GM21360 (cell line): ENCODE measurements around the gene FLAD1.
"Not testable (repeated sequence)": the region's sequence is repeated elsewhere in the genome, so short reads cannot be mapped to it uniquely, and the experiment has no call there.

Source experiments
- ATAC-seq: cut with Tn5 transposase; IDR thresholded peaks from one replicate; pipeline ENCODE4 v1.9.1; 2021; ENCODE audit warnings: mild to moderate bottlenecking, moderate library complexity; ENCODE audit not compliant: unreplicated experiment

FLAD1 gene

DNA sequence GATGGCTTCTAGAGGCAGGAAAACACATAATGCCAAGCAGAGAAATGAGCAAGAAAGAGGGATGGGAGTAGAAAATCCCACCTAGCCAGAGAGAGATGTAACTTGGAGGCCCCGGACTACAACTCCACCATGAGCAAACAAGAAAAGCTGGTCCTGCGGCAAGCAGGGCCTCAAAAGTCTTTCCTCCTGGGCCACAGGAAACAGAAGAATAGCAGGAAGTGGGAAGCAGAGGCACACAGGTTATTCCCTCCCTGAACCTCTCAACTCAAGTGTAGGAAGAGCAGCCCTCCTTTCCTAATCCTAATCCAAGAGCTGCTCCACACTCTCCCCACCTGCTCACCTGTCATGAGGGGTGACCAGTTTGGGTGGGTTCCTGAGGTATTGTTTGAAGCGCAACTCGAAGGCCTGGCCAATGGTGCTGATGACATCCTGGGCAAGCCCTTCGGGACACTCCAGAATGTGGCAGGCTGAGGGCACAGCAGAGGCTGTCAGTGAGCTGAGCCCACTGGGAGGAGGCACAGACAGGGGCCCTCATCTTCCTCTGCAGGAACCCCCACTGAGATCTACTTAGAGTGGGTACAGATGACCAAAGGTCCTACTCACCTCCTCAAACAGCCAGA, 15.7 kb upstream of the FLAD1 start:
- no peak for ATAC-seq

DNA sequence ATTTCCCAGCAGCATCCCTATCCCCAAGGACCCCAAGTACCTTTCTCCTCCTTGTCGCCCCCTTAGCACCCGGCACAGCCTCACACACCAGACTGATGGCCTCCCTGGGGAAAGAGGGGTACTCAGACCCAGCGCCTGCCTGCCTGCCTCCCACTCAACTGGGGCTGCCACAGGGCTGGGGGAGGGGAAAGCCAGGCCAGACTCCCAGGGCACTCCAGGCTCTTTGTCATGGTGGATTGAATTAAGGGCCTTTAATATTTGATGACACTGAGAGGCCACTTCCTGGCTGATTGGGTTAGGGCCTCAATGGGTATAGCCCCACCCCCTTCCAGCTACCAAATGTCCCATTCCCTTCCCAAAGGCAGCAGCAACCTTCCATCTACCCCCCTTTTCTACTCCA, 14.4 kb upstream of the FLAD1 start:
- ATAC-seq = no peak

DNA sequence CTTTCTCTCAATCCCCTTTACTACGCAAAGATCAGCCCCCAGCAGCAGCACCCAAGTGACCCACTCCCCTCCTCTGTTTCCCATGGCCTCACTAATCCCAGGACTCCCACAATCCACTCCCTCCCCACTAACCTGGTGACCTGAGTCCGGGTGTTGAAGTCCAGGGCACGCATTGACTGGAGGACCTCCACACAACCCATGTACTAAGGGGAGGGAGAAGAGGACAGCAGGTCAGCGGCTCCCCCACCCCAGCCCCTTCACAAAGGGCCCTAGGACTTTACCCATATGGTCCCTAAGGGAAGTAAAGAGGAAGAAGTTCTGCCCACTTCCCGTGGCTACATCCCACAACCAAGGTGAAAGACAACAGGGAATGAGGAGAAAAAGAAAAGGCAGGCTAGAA, 13.9 kb upstream of the FLAD1 start:
- ATAC-seq = no peak

DNA sequence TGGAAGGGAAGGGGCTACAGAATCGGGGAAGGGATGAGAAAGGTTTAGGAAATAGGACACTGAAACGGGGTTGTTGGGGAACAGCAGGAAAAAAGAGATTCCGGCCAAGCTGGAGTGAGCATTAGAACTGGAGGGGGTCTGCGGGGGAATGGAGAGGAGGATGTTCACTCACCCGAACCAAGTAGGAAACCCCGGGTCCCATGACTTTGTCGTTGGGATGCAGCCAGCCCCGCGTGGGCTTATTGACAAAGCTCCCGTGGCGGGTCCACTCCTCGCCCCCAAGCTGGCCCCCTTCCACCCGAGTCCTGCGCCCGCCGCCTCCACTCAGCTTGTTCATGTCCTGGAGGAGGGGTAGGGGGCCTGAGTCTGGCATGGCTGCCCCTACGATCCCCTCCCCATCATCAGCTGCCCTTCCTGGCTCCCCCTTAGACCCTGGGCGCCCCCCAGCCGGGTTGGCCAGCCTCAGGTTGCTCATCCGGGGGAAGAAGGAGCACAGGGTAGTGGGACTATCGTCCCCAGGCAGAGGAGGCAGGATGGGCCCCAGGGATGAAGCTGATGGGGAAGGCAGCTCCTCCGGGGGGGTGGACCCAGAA, 13.2 kb upstream of the FLAD1 start:
- no peak for ATAC-seq

DNA sequence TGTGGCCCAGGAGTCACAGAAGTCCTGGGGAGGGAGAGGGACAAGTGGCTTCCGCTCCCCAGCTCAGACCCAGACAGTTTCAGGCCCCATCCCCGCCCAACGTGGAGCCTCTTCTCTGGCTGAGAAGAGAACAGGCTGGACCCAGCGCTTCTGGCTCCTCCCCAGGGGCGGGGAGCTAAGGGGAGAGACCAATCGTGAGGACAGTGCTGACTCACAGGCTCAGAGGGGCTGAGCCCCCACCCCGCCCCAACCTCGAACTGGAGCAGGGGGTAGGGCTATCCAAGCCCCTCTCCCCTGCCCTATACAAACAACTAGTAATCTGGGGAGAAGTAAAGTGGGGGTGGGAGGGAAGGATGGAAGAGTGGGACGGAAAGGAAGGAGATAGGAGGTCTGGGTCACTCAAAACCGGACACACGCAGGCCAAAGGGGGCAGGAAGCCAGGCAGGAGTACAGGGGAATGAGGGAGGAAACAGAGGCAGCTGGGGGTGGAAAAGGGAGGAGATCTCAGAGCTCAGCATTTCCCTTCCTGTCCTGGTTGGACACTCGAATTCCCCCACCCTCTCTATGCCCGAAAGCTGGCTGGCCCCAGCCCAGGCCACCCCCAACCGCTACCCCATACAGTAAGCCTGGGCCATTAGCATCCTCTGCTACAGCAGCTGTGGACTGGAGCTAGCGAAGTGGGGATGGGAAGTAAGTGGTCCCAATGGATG, 12.4 kb upstream of the FLAD1 start, which contains the start of gene SHC1:
Gene SHC1 (minus strand): TSS at position 117 of the 710 bp plus-strand sequence. CDS start 221 bp downstream, outside the sequence.
- ATAC-seq = no peak

DNA sequence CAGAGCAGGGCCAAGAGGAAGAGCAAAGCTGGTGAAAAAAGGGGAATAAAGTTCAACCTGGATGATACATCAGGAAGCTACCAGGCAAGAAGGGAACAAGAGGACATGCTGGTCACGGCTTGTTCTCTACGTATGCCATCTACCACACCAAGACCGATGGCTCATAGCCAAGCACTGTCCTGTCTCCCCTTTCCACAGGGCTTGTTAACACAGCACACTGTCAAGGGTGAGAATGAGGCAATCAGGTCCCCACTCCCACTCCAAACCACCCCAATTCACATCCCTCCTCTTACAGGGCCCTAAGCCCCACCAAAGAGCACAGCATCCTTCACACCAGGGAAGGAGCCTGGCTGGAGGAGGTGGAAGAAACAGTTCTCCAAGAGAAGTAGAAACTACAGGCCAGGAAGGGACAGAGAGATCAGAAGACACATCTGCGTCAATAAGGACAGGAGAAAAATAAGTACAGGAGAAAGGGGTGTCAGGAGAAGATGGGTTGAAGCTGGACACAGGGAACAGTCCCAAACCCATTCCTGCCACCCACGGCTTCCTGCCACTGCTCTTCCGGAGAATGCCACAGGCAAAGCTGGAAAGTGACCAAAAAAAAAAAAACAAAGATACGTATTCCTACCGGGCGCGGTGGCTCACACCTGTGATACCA, 11.7 kb upstream of the FLAD1 start:
- no peak for ATAC-seq

DNA sequence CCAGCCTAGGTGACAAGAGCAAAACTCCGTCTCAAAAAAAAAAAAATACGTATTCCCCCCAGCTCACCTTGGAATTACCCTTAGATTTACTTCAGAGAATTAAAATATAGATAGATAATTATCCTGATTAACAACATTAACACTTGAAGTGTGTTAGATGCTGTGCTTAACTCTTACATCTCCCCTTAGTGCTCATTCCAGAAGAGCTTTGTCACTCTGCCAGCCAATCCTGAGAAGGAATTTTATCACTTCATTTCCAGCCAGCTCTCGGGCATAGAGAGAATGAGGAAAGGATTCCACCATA, 11.0 kb upstream of the FLAD1 start:
- no peak for ATAC-seq

DNA sequence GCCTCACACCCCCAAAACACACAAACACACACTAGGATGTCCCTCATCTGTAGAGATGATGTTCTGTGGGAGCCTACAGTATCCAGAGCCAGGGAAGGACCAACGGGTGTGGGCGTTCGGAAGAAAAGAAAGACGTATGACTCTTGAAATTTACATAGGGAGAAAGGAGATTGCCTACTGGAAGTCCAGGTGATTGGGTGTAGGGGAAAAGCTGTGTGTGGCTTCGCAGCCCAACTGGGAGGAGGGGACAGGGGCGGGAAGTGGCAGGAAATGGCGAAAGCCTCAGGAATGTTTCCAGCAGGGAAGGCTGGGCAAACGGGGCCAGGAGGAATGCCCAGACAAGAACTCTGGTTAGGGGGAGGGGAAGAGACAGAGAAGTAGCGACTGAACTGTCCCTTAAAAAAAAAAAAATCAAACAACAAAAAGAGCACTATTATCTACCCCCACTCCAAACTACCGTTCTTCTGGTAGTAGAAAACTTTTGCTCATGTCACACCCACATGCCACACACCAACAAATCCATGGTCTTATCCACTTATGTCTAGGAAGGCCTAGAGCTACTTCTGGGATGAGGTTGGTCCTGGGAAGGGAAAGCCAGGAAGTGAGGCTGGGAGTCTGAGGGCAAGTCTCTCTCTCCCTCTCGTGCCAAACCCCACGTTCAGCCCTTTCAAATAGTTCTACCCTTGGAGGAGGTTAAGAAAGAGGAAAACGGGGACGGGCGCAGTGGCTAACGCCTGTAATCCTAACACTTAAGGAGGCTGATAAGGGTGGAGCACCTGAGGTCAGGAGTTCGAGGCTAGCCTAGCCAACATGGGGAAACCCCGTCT, 10.4 kb upstream of the FLAD1 start:
- no peak for ATAC-seq

DNA sequence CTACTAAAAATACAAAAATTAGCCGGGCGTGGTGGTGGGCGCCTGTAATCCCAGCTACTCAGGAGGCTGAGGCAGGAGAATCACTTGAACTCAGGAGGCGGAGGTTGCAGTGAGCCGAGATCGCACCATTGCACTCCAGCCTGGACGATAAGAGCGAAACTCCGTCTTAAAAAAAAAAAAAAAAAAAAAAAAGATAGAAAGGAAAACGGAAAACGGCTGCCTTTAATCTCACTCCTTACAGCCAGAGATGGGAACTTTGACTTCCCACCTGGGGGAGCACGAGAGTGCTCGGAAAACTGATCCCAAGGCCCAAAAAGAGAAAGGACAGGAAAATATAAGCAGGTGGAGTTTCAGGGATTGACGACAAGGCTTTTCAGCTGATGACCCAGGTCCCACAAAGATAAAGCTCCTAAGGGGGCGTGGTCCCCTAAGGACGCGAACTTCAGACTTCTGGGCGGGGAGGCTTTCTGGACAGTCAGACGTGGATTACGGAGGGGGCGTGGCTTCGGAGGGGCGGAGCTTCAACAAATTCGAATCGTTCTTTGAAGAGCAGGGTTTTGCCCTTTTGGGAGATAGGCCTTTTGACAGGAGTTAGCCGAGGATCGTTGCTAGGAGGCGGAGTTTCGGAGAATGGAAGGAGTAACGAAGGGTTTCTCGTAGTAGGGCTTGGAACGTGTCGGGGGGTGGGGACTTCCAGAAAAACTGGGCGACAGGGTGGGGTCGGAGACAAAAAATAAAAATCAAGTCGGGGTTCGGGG, 9.6 kb upstream of the FLAD1 start:
- peak; percentile 22 for ATAC-seq

DNA sequence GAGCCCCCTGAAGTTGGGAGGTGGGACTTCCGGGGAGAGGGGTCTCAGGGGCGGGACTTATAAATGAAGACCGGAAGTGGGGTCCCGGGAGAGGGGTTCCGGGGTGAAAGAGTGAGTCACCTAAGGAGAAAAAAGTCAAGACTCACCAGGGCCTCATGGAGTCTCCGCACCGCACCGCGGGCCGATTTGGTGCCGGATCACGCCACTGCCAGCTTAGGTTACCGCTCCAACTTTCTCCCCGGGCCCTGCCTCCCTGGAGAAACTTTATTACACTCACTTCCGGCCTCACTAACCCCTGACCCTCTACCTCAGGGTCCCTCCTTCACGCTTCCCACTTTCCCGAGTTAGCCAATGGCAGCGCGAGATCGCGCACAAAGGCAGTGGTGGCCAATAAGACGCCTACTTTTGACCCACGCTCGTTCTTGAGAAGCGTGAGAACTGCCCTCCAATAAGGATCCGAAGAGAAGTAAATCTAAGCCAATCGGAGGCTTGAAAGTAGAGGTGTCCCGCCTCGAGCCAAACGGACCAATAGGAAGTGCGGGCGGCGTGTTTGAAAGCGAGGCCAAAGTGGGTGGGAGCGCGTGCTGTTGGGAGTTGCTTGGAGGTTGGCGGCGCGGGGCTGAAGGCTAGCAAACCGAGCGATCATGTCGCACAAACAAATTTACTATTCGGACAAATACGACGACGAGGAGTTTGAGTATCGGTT, 8.9 kb upstream of the FLAD1 start, which contains the start of gene CKS1B:
Gene CKS1B (plus strand): TSS at position 580 of the 706 bp plus-strand sequence. CDS start 65 bp downstream, at position 645.
- ATAC-seq = peak; percentile 70

DNA sequence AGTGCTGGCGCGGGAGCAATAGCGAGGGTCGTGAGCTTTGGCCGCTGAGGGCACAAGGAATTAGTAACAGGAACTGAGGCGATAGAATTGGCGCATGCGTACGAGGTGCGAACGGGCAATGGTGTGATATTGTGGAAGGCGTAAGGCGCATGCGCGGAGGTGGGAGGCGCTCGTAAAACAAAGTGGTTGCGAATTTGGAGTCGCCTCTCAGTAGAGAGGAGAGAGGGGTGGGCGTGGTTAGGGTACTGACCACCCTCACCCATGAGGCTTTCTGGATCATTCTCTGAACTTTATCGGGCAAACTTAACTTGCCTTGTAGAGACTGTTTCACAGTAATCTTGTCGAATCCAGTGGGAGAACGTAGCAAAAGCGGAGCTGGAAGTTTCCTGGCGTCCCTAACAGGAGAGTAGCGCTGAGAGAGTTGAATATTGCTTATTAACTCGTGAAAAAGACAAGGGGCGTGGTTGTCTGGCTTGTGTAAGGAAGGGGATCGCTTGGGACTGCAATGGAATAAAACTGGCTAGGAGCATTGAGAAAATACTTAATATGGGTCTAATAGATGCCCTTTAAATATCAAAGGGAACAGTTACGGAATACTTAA, 8.2 kb upstream of the FLAD1 start:
- ATAC-seq = peak; percentile 36

DNA sequence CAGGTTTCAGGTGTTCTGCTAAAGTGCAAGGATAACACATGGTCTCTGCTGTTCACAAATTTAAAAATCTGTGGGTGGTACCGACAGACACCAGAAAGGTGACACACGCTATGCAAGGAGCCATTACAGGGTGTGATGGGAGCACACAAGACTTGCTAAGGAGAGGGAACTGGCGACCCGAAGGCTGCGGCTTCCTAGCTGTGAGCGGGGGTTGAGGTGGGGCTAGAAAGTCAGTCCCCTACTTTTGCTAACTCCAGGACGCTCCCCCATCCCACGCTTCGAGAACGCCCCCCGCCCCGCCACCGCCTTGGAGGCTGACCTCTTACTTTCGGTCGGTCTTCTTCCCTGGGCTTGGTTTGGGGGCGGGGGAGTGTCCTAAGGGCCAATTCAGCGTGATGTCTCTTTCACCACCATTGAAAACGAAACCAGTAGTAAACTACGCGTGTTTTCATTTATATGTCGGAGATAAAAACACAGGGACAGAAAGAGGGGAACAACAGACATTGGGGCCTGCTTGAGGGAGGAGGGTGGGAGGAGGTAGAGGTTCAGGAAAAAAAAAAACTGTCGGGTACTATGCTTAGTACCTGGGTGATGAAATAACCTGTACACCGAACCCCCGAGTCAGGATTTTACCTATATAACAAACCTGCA, 7.6 kb upstream of the FLAD1 start:
- ATAC-seq = no peak

DNA sequence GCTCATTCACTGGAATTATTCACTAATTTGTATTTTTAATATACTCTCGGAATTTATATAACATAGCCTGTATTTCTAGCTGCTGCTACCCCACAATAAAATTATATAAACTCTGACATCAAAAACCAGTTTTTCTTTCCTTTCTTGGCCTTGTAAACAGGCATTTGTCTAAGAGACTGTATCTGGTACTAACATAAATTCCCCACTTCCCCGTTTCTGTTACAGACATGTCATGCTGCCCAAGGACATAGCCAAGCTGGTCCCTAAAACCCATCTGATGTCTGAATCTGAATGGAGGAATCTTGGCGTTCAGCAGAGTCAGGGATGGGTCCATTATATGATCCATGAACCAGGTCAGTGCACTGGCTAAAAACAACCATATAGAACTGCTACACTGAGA, 5.4 kb upstream of the FLAD1 start:
- ATAC-seq = not testable (repeated sequence)

DNA sequence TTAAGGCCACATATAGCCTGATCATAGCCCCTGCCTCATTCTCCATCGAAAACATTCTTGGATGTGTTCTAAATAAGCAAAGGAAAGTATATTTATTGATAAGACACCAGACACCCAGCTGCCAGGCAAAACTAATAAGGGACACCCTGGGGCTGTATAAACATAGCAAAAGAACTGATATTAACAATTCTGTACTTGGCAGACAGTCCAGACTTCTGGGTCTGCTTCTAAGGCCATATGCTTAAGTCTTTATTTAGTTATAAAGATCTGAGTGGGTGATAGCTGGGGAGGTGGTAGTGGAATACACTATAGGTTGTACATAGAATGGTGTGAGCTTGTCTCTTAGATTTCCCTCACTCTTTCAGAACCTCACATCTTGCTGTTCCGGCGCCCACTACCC, 4.8 kb upstream of the FLAD1 start:
- no peak for ATAC-seq

DNA sequence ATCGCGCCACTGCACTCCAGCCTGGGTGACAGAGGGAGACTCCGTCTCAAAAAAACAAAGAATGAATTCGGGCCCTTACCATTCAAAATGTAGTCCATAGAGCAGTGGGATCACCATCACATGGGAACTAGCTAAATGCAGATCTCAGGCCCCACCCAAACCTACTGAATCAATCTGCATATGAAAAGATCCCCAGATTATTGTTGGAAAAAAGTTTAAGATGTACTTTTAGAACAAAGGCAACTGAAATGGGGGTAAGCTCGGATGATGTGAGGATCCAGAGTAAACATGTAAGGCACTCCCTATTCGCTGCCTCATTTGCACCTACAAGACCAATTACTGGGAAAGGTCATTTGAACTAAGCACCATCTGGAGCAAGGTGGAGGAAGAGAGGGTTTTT, 803 bp upstream of the FLAD1 start:
- no peak for ATAC-seq

DNA sequence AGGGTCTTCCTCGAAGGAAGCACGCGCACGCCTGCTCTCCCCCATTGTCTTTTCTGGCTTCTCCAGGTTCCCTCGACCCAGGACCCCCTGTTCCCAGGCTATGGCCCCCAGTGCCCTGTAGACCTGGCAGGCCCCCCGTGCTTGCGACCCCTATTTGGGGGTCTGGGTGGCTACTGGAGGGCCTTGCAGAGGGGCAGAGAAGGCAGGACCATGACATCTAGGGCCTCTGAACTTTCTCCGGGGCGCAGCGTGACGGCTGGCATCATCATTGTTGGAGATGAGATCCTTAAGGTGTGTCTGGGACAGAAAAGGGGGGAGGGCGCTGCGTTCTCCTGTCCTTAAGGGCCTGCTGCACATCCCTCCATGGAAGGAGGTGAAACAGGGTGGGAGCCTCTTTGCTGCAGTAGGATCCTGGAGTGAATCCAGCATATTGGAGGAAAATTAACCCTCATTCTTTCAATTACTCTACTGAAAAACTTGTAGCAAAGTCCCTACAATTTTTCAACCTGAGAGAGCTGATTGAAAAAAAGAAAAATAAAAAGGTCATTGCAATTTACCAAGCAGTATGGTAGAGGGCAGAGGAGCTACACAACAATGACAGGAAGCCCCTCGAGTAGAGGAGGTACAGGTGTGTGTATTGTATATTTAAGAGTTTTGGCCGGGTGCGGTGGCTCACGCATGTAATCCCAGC, 777 bp downstream of the FLAD1 start:
- ATAC-seq = no peak

DNA sequence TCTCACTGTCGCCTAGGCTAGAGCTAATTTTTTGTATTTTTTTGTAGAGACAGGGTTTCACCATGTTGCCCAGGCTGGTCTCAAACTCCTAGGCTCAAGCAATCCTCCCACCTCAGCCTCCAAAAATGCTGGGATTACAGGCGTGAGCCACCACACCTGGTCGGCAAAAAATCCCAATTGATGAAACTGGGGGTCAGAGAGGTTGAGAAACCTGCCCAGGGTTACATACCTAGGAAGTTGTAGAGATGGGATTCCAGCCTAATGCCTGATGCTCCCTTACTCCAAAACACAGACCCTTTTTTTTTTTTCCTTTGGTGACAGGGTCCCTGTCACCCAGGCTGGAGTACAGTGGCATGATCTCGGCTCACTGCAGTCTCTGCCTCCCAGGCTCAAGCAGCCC, 3.6 kb downstream of the FLAD1 start:
- not testable (repeated sequence) for ATAC-seq

DNA sequence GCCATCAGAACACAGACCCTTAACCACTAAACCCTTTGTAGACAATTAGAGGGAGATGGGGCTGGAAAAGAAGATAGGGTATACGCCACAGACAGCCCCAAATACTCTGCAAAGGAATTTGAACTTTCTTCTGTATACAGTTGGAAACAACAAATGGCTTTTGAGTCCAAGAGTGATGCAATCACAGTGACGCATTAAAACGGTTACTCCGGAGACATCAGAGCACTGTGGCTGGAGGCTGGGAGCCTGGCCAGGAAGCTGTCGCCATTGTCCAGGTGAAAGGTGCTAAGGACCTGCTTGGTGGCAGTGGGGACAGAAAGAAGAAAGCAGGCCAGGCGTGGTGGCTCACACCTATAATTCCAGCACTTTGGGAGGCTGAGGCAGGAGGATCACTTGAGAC, 4.2 kb downstream of the FLAD1 start:
- ATAC-seq = no peak
